GM12878 (cell line): ENCODE results near the gene FHOD3. TPM values are rescaled to one million over a fixed set of nuclear protein-coding genes. Genes with fewer than 3 reads are reported as not detected.

Experiments used
- ATAC-seq: fragments of 200-7000 bp; cut with Tn5 transposase; 3 replicates; pipeline ENCODE4 v1.9.1; 2020; ENCODE audit warnings: mild to moderate bottlenecking, moderate library complexity
- BruUV-seq: library from RNA; stranded (reverse); fragments of 400-500 nt; replicated peaks from 2 replicates; lab custom pipeline; 2021; lab: Mats Ljungman, UMichigan
- CTCF ChIA-PET: fragments of 300-600 bp; sonication (Branson Sonifier 250); formaldehyde crosslinking; extraction: SDS; loops from one replicate; lab custom pipeline; 2021; ENCODE audit warnings: inconsistent platforms; lab: Yijun Ruan, JAX
- POLR2A ChIA-PET: fragments of 350-600 bp; formaldehyde crosslinking; extraction: SDS; loops from one replicate; lab custom pipeline; 2021; ENCODE audit warnings: inconsistent platforms; lab: Charles Lee
- RAD21 ChIA-PET: fragments of 300-600 bp; sonication (Branson Sonifier 250); formaldehyde crosslinking; loops from one replicate; lab custom pipeline; 2023; ENCODE audit warnings: antibody characterized with exemption; ENCODE audit not compliant: unreplicated experiment; lab: Charles Lee
- SMC1A ChIA-PET: fragments of 300-600 bp; sonication (Branson Sonifier 250); formaldehyde crosslinking; loops from one replicate; lab custom pipeline; 2023; ENCODE audit not compliant: unreplicated experiment, uncharacterized antibody; lab: Charles Lee
- DNase-seq: peaks from one replicate; pipeline ENCODE4 v3.0.0-alpha.2; 2011; ENCODE audit warnings: low read depth, low spot score
- FAIRE-seq: peaks from 3 replicates; lab custom pipeline; 2011; peaks lifted over from hg19 to GRCh38; lab: Jason Lieb, UNC
- H2AFZ ChIP-seq: 2 replicates; pipeline ENCODE4 v1.6.0; 2011; ENCODE audit warnings: low read depth, low read length, control low read depth; ENCODE audit not compliant: control insufficient read depth
- H3K27ac ChIP-seq: 2 replicates; pipeline ENCODE4 v1.5.1; 2011; ENCODE audit warnings: control low read depth; ENCODE audit not compliant: control insufficient read depth, insufficient read depth
- H3K27me3 ChIP-seq, 2 experiments: replicated peaks in 1 of 2; 2 replicates each; pipeline versions ENCODE4 v1.6.0 to v1.6.1; 2011; ENCODE audit warnings: low read length in 1 of 2; ENCODE audit not compliant: control insufficient read depth in 2 of 2, insufficient read depth in 2 of 2
- H3K36me3 ChIP-seq, 2 experiments: 2 replicates each; pipeline ENCODE4 v1.5.1; 2011; ENCODE audit warnings: low read length in 1 of 2; ENCODE audit not compliant: control insufficient read depth in 2 of 2, insufficient read depth in 2 of 2
- H3K4me1 ChIP-seq: 2 replicates; pipeline ENCODE4 v1.6.1; 2011; ENCODE audit warnings: mild to moderate bottlenecking, low read length, moderate library complexity, mixed read lengths; ENCODE audit not compliant: control insufficient read depth, insufficient read depth
- H3K4me2 ChIP-seq: 2 replicates; pipeline ENCODE4 v1.6.0; 2011; ENCODE audit warnings: control low read depth; ENCODE audit not compliant: control insufficient read depth, insufficient read depth
- H3K4me3 ChIP-seq: fragments of 200-600 bp; sonication (generic); 2 replicates; pipeline ENCODE4 v1.5.1; 2016
- H3K79me2 ChIP-seq: 2 replicates; pipeline ENCODE4 v1.6.0; 2011; ENCODE audit warnings: low read length; ENCODE audit not compliant: control insufficient read depth, insufficient read depth
- H3K9ac ChIP-seq: 2 replicates; pipeline ENCODE4 v1.8.0; 2011; ENCODE audit warnings: low read length, control low read depth, mixed read lengths; ENCODE audit not compliant: control insufficient read depth, insufficient read depth
- H3K9me3 ChIP-seq: replicated peaks from 3 replicates; pipeline ENCODE4 v1.5.1; 2011; ENCODE audit warnings: mild to moderate bottlenecking, low read length; ENCODE audit not compliant: control insufficient read depth, insufficient read depth
- H4K20me1 ChIP-seq: 2 replicates; pipeline ENCODE4 v1.6.0; 2011; ENCODE audit not compliant: control insufficient read depth, insufficient read depth
- HDAC2 ChIP-seq: fragments of 200-600 bp; sonication (generic); IDR thresholded peaks from 2 replicates; pipeline ENCODE4 v1.6.1; 2017
- NFYA ChIP-seq: IDR thresholded peaks from 2 replicates; pipeline ENCODE4 v1.6.1; 2011; ENCODE audit warnings: low read depth, mild to moderate bottlenecking, low read length, improper control_type of control experiment, borderline replicate concordance
- PAX8 ChIP-seq: fragments of 450-650 bp; IDR thresholded peaks from 2 replicates; pipeline ENCODE4 v1.6.1; 2017; ENCODE audit warnings: mild to moderate bottlenecking, moderate library complexity
- SIX5 ChIP-seq: IDR thresholded peaks from 2 replicates; pipeline ENCODE4 v1.6.1; 2011; ENCODE audit warnings: mild to moderate bottlenecking, low read depth, low read length, moderate library complexity; ENCODE audit not compliant: severe bottlenecking
- SMARCA5 ChIP-seq: fragments of 450-650 bp; IDR thresholded peaks from 2 replicates; pipeline ENCODE4 v1.6.1; 2017; ENCODE audit warnings: mild to moderate bottlenecking
- SUZ12 ChIP-seq: fragments of 200-600 bp; sonication (generic); IDR thresholded peaks from one replicate; pipeline ENCODE4 v1.6.1; 2018; ENCODE audit warnings: antibody characterized with exemption, mild to moderate bottlenecking; ENCODE audit not compliant: unreplicated experiment
- ZNF384 ChIP-seq: IDR thresholded peaks from 2 replicates; pipeline ENCODE4 v1.6.1; 2012; ENCODE audit warnings: low read depth, mild to moderate bottlenecking, low read length, improper control_type of control experiment, borderline replicate concordance
- WGBS: methylation state at CpG from one replicate; pipeline ENCODE4 v1.1.6; 2016; ENCODE audit warnings: low lambda C conversion rate; ENCODE audit not compliant: insufficient replicate concordance, insufficient coverage; ENCODE audit errors: missing lambda C conversion rate; 5-methylcytosine and 5-hydroxymethylcytosine counted together
- in situ Hi-C: fragments of 300-500 bp; cut with MboI; formaldehyde crosslinking; loops from 9 replicates; pipeline ENCODE4 v1.14.3; 2018; ENCODE audit warnings: mixed read lengths
- intact Hi-C: fragments of 100-400 bp; cut with micrococcal nuclease; formaldehyde crosslinking; loops from one replicate; pipeline ENCODE4 v1.14.2; 2022; ENCODE audit not compliant: unreplicated experiment
- polyA plus RNA-seq, 11 experiments: library from polyadenylated mRNA; depleted of rRNA in 4 of 11; unstranded in 6 of 11; stranded (reverse) in 5 of 11; fragments of >200 nt; fragmentation: Nextera tagmentation in 4 of 11; fragmentation: Illumina TruSeq in 1 of 11; extraction: Ambion mirVana in 4 of 11; extraction: Trizol in 1 of 11; gene quantifications; 1 replicate in 1 of 11; 2 replicates in 10 of 11; pipeline versions ENCODE4 v1.2.1 to v1.2.3, GENCODE V29; 2011 to 2016; ENCODE audit warnings: inconsistent platforms in 2 of 11, missing spikeins in 2 of 11, low read depth in 1 of 11
- total RNA-seq, 4 experiments: library from RNA; depleted of rRNA in 3 of 4; stranded (reverse); fragments of >200 nt in 3 of 4; fragmentation: Illumina TruSeq in 1 of 4; extraction: Trizol in 1 of 4; gene quantifications; 2 replicates each; pipeline versions ENCODE4 v1.2.1 to v1.2.3, GENCODE V29; 2013 to 2021
- TF ChIP-seq, protein P1 (sequence below): fragments of 450-650 bp; IDR thresholded peaks from 2 replicates; pipeline ENCODE4 v1.6.1; 2018; ENCODE audit warnings: borderline replicate concordance, mild to moderate bottlenecking; ENCODE audit not compliant: partially characterized antibody
- TF ChIP-seq, protein P2 (sequence below): fragments of 450-650 bp; IDR thresholded peaks from 2 replicates; pipeline ENCODE4 v1.6.1; 2014; ENCODE audit warnings: mild to moderate bottlenecking

Gene FHOD3
- total and polyA plus RNA-seq, 10 of the 15 experiments (the other 5 are each of a cell fraction or from before 2014, with no cell fraction given), result 0.77 to 26.7 (median 10.4) TPM

DNA sequence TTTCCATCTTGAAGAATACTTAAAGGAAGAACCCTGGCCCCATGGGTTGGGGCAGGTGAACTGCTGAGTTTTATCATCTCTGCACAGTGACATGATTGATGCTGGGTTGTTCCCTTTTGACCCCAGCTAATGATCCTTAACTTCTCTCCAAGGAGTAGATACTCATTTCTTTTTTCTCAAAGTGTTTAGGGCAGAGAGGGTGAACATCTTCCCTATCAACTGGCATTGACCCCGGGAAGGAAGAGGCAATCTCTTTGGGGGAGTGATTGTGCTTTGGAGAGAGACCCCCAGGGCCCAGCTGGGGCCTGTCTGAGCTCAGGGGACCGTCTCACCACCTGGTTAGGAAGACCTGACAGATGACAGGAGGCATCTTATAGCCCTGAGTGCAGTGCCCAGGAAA lies 190.6 kb downstream of the FHOD3 start:
- no peaks in the 10 kb centered on the region; a peak in 1 of 4 replicates for H3K36me3 ChIP-seq
- no peak for TF ChIP-seq SUZ12
- 3% methylated on average over 2 of the region's 2 CpGs for WGBS
- in situ Hi-C loops (no loop called here), intact Hi-C loops (no loop called here)
- H3K4me1 ChIP-seq, result no peaks in the 10 kb centered on the region
- FAIRE-seq (no peak), ATAC-seq (no peak), DNase-seq (no peak)
- no peaks in the 10 kb centered on the region for H3K79me2 ChIP-seq
- H3K9ac ChIP-seq, result no peak overlapping the region
- SMC1A ChIA-PET, result interaction anchor here (0.7 to 4.0 kb wide), 14 partner anchors 12 to 83 kb away, joined by 3 to 18 read pairs (median 4); no protein-coding TSS in a partner anchor
- no peak overlapping the region for H3K27ac ChIP-seq
- H3K4me3 ChIP-seq, result no peak overlapping the region
- CTCF ChIA-PET, result interaction anchor here (0.9 to 1.4 kb wide), 6 partner anchors 11 to 84 kb away, joined by 3 to 6 read pairs (median 3); no protein-coding TSS in a partner anchor
- RAD21 ChIA-PET, result no interaction called here
- POLR2A ChIA-PET, result interaction anchor here (0.5 to 2.7 kb wide), 7 partner anchors 8 to 190 kb away, joined by 3 to 11 read pairs (median 3); no protein-coding TSS in a partner anchor
- H3K9me3 ChIP-seq, result no peaks in the 10 kb centered on the region
- 0 out of 2 replicates have a peak, but pooled peaks cover 2% of the 10 kb centered on the region for H4K20me1 ChIP-seq
- no TSS peak for BruUV-seq
- no peak overlapping the region for H3K4me2 ChIP-seq
- H2AFZ ChIP-seq, result no peak overlapping the region
- H3K27me3 ChIP-seq, result no peaks in the 10 kb centered on the region

DNA sequence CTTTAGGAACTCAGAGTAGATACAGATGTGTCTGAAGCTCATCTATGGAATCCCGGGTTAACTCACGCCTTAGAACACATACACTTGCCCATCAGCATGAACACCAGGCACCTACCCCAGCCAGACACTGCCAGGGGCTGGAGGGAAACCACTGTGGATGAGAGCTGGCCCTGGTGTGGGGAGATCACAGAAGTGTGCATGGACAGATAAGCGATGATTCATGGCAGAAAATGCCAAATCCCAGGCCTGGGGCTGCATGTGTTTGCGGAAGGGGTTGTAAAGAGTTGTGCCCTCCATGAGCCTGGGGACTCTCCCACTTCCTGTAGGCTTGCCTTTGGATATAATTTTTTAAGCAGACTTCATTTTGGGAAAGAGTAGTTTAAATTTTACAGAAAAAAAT lies 193.4 kb downstream of the FHOD3 start:
- no TSS peak for BruUV-seq
- CTCF ChIA-PET, result interaction anchor here (0.7 kb wide), 1 partner anchor 81 kb away, joined by 4 read pairs; no protein-coding TSS in a partner anchor
- Histone ChIP-seq H3K79me2 (no peaks in the 10 kb centered on the region), H2AFZ (no peak overlapping the region), H3K9ac (no peak overlapping the region), H3K9me3 (no peaks in the 10 kb centered on the region), H3K36me3 (no peaks in the 10 kb centered on the region; a peak in 1 of 4 replicates), H3K27ac (no peak overlapping the region), H4K20me1 (no peaks in the 10 kb centered on the region), H3K4me2 (no peak overlapping the region), H3K4me3 (no peak overlapping the region), H3K4me1 (peaks cover 2% of the 10 kb centered on the region; the same call in 1 of the 2 replicates), H3K27me3 (no peaks in the 10 kb centered on the region)
- in situ Hi-C loops (no loop called here), intact Hi-C loops (no loop called here)
- DNase-seq (no peak), FAIRE-seq (no peak), ATAC-seq (no peak)
- 61% methylated on average over 4 of the region's 4 CpGs for WGBS
- POLR2A ChIA-PET, result interaction anchor here (0.7 to 2.7 kb wide), 2 partner anchors 11 to 46 kb away, joined by 3 to 11 read pairs; no protein-coding TSS in a partner anchor
- RAD21 ChIA-PET, result interaction anchor here (1.0 to 1.2 kb wide), 2 partner anchors 20 to 81 kb away, joined by 3 to 4 read pairs; no protein-coding TSS in a partner anchor
- SMC1A ChIA-PET, result interaction anchor here (2.1 kb wide), 1 partner anchor 10 kb away, joined by 9 read pairs; no protein-coding TSS in a partner anchor
- TF ChIP-seq PAX8 (no peak), SIX5 (no peak), NFYA (no peak), ZNF384 (no peak), SMARCA5 (no peak), HDAC2 (no peak)
- TF ChIP-seq, protein P1, sequence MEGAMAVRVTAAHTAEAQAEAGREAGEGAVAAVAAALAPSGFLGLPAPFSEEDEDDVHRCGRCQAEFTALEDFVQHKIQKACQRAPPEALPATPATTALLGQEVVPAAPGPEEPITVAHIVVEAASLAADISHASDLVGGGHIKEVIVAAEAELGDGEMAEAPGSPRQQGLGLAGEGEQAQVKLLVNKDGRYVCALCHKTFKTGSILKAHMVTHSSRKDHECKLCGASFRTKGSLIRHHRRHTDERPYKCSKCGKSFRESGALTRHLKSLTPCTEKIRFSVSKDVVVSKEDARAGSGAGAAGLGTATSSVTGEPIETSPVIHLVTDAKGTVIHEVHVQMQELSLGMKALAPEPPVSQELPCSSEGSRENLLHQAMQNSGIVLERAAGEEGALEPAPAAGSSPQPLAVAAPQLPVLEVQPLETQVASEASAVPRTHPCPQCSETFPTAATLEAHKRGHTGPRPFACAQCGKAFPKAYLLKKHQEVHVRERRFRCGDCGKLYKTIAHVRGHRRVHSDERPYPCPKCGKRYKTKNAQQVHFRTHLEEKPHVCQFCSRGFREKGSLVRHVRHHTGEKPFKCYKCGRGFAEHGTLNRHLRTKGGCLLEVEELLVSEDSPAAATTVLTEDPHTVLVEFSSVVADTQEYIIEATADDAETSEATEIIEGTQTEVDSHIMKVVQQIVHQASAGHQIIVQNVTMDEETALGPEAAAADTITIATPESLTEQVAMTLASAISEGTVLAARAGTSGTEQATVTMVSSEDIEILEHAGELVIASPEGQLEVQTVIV, result no peak
- TF ChIP-seq, protein P2, sequence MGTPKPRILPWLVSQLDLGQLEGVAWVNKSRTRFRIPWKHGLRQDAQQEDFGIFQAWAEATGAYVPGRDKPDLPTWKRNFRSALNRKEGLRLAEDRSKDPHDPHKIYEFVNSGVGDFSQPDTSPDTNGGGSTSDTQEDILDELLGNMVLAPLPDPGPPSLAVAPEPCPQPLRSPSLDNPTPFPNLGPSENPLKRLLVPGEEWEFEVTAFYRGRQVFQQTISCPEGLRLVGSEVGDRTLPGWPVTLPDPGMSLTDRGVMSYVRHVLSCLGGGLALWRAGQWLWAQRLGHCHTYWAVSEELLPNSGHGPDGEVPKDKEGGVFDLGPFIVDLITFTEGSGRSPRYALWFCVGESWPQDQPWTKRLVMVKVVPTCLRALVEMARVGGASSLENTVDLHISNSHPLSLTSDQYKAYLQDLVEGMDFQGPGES, result no peak
